Mesendoderm (in vitro differentiated cells): Measurements from ENCODE around the gene GPD1.

Experiments
- DNase-seq: peaks from one replicate; pipeline ENCODE4 v3.0.0; 2013
- H2AK5ac ChIP-seq: 2 replicates; pipeline ENCODE4 v1.6.1; 2013; ENCODE audit warnings: low read length, inconsistent platforms
- H2BK120ac ChIP-seq: 2 replicates; pipeline ENCODE4 v1.6.1; 2013; ENCODE audit warnings: low read depth, mild to moderate bottlenecking, low read length, moderate library complexity, mixed read lengths
- H2BK15ac ChIP-seq: replicated peaks from 2 replicates; pipeline ENCODE4 v1.6.1; 2013; ENCODE audit warnings: low read depth, mild to moderate bottlenecking, moderate library complexity
- H2BK5ac ChIP-seq: 2 replicates; pipeline ENCODE4 v1.6.1; 2013; ENCODE audit warnings: low read length, inconsistent platforms
- H3K18ac ChIP-seq: 2 replicates; pipeline ENCODE4 v1.6.1; 2013; ENCODE audit warnings: mild to moderate bottlenecking, low read length, mixed read lengths
- H3K23ac ChIP-seq: one replicate; pipeline ENCODE4 v1.6.1; 2013; ENCODE audit warnings: low read length
- H3K27ac ChIP-seq: 2 replicates; pipeline ENCODE4 v1.5.1; 2013; ENCODE audit warnings: low read depth, mild to moderate bottlenecking, inconsistent platforms, low read length, moderate library complexity
- H3K27me3 ChIP-seq: 2 replicates; pipeline ENCODE4 v1.6.1; 2013; ENCODE audit warnings: low read length, control low read depth, mild to moderate bottlenecking, inconsistent platforms; ENCODE audit not compliant: insufficient read depth, poor library complexity
- H3K36me3 ChIP-seq: 2 replicates; pipeline ENCODE4 v1.6.1; 2013; ENCODE audit warnings: low read length, inconsistent platforms; ENCODE audit not compliant: control insufficient read depth, insufficient read depth
- H3K4ac ChIP-seq: one replicate; pipeline ENCODE4 v1.6.1; 2013; ENCODE audit warnings: low read depth, mild to moderate bottlenecking, low read length, moderate library complexity
- H3K4me1 ChIP-seq: 2 replicates; pipeline ENCODE4 v1.6.1; 2013; ENCODE audit warnings: low read depth, low read length, inconsistent platforms; ENCODE audit not compliant: control insufficient read depth
- H3K4me2 ChIP-seq: 2 replicates; pipeline ENCODE4 v1.6.1; 2013; ENCODE audit warnings: low read length
- H3K4me3 ChIP-seq: 2 replicates; pipeline ENCODE4 v1.5.1; 2013; ENCODE audit warnings: mild to moderate bottlenecking, low read length
- H3K56ac ChIP-seq: one replicate; pipeline ENCODE4 v1.6.1; 2013; ENCODE audit warnings: low read length
- H3K79me1 ChIP-seq: 2 replicates; pipeline ENCODE4 v1.6.1; 2013; ENCODE audit warnings: low read length, inconsistent platforms
- H3K79me2 ChIP-seq: 2 replicates; pipeline ENCODE4 v1.6.1; 2013; ENCODE audit warnings: mild to moderate bottlenecking, low read length; ENCODE audit not compliant: control insufficient read depth, insufficient read depth
- H3K9ac ChIP-seq: 2 replicates; pipeline ENCODE4 v1.6.1; 2013; ENCODE audit warnings: low read length, inconsistent platforms
- H4K5ac ChIP-seq: one replicate; pipeline ENCODE4 v1.6.1; 2013; ENCODE audit warnings: low read length
- H4K8ac ChIP-seq: one replicate; pipeline ENCODE4 v1.6.1; 2013; ENCODE audit warnings: low read depth, mild to moderate bottlenecking, control low read depth, low read length, moderate library complexity
- WGBS: extraction: QIAGEN DNeasy Blood & Tissue Kit; methylation state at CpG from one replicate; pipeline ENCODE4 v1.1.7; 2013; ENCODE audit warnings: low lambda C conversion rate, missing lambda C conversion rate; ENCODE audit not compliant: insufficient coverage; ENCODE audit errors: extremely low coverage; 5-methylcytosine and 5-hydroxymethylcytosine counted together

Gene GPD1

DNA sequence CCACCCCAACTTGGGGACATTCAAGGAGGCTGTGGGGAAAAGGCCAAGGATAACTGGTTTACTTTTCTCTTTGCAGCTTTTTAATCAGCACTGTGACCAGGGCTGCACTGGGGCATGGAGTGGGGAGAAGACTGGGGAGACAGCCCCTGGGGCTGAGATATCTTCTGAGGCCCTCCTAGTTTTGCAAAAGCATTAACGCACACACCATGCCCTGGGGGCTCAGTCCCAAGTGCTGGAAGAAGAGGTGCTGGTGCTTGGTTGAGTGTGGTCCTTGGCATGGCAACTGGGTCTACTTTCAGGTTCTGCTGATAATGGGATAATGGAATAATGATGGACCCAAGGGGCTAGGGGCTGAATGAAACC is 28.0 kb upstream of the GPD1 start:
- H3K4me2 ChIP-seq: no peak overlapping the region
- no CpG with 5 or more reads among the region's 1 CpG for WGBS

DNA sequence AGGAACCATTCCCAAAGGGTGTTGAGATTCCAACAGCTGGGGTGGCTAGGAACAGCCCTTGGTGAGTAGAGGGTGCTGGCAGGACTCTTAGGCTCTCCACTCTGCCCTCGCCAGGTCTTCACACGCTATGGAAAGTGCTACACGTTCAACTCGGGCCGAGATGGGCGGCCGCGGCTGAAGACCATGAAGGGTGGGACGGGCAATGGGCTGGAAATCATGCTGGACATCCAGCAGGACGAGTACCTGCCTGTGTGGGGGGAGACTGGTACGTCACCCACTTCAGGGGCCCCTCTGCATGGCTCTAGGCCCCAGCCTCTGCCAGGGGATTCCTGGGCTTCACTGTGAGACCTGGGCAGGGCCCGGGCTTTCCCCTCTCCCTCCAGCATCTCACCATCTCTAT is 26.7 kb upstream of the GPD1 start:
- H3K56ac ChIP-seq: no peak overlapping the region
- no peaks in the 10 kb centered on the region for H3K36me3 ChIP-seq
- H3K4me3 ChIP-seq: no peak overlapping the region
- H4K5ac ChIP-seq: no peak overlapping the region
- no peak overlapping the region for H2BK120ac ChIP-seq
- no peaks in the 10 kb centered on the region for H3K79me1 ChIP-seq
- no peak overlapping the region for H2BK15ac ChIP-seq
- H4K8ac ChIP-seq: no peak overlapping the region
- no peak overlapping the region for H2BK5ac ChIP-seq
- no peak overlapping the region for H3K27ac ChIP-seq
- peaks cover 3% of the 10 kb centered on the region for H3K4me1 ChIP-seq
- WGBS: no CpG with 5 or more reads among the region's 12 CpGs
- no peak overlapping the region for H3K4ac ChIP-seq
- no peak overlapping the region for H3K9ac ChIP-seq
- no peak for DNase-seq
- H3K23ac ChIP-seq: no peak overlapping the region
- H3K4me2 ChIP-seq: no peak overlapping the region
- no peak overlapping the region for H3K18ac ChIP-seq
- no peak overlapping the region for H2AK5ac ChIP-seq
- peaks cover 3% of the 10 kb centered on the region for H3K27me3 ChIP-seq
- no peaks in the 10 kb centered on the region for H3K79me2 ChIP-seq

More for the DNA sequence above, 28.0 kb upstream of the GPD1 start:
- H3K27me3 ChIP-seq: peaks cover 3% of the 10 kb centered on the region
- no peak overlapping the region for H2BK15ac ChIP-seq
- H2BK5ac ChIP-seq: no peak overlapping the region
- no peaks in the 10 kb centered on the region for H3K36me3 ChIP-seq
- no peak overlapping the region for H3K23ac ChIP-seq
- H3K4me3 ChIP-seq: no peak overlapping the region
- DNase-seq: no peak
- H3K27ac ChIP-seq: no peak overlapping the region
- no peak overlapping the region for H3K56ac ChIP-seq
- H3K79me2 ChIP-seq: no peaks in the 10 kb centered on the region
- no peaks in the 10 kb centered on the region for H3K79me1 ChIP-seq
- no peak overlapping the region for H2BK120ac ChIP-seq
- H4K5ac ChIP-seq: no peak overlapping the region
- H3K4ac ChIP-seq: no peak overlapping the region
- H3K4me1 ChIP-seq: peaks cover 3% of the 10 kb centered on the region
- no peak overlapping the region for H3K9ac ChIP-seq
- no peak overlapping the region for H2AK5ac ChIP-seq
- H4K8ac ChIP-seq: no peak overlapping the region
- H3K18ac ChIP-seq: no peak overlapping the region

DNA sequence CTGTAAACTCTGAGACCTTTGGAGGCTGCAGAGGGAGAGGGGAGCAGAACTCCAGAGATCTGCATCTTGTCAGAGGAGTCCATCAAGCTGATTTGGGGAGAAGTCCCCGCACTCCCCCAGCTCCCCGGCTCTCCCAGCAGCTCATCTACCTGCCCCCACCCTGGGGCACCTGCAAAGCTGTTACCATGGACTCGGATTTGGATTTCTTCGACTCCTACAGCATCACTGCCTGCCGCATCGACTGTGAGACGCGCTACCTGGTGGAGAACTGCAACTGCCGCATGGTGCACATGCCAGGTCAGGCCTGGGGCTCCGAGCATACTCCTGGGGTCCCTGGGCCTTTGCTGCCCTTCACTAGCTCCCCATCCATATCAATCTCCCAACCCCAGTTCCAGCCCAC is 25.5 kb upstream of the GPD1 start:
- Histone ChIP-seq H3K18ac (no peak overlapping the region), H4K8ac (no peak overlapping the region), H4K5ac (no peak overlapping the region), H3K79me1 (no peaks in the 10 kb centered on the region), H3K4me3 (no peak overlapping the region), H3K9ac (no peak overlapping the region), H3K27ac (no peak overlapping the region), H3K56ac (no peak overlapping the region), H2BK120ac (no peak overlapping the region), H2BK5ac (no peak overlapping the region), H3K27me3 (peaks cover 3% of the 10 kb centered on the region), H3K4ac (no peak overlapping the region), H3K4me1 (no peaks in the 10 kb centered on the region), H3K79me2 (no peaks in the 10 kb centered on the region), H2BK15ac (no peak overlapping the region), H3K36me3 (no peaks in the 10 kb centered on the region), H3K23ac (no peak overlapping the region), H2AK5ac (no peak overlapping the region), H3K4me2 (no peak overlapping the region)
- no peak for DNase-seq
- no CpG with 5 or more reads among the region's 10 CpGs for WGBS

DNA sequence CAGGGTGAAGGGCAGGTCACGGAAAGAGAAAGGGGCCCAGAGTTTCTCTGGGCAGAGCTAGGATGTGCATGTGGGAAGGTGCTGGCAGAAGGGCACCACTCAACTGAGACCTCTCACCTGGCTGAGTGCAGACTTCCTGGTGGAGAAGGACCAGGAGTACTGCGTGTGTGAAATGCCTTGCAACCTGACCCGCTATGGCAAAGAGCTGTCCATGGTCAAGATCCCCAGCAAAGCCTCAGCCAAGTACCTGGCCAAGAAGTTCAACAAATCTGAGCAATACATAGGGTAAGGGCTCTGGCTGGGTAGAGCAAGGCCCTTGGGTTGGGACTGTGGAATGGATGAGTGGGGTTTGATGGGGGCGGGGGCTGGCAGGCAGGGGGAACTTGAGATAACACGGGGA is 24.0 kb upstream of the GPD1 start:
- H3K4me3 ChIP-seq: no peak overlapping the region
- no peaks in the 10 kb centered on the region for H3K36me3 ChIP-seq
- no peak overlapping the region for H2BK15ac ChIP-seq
- H3K4me1 ChIP-seq: no peaks in the 10 kb centered on the region
- peaks cover 3% of the 10 kb centered on the region for H3K27me3 ChIP-seq
- no peak overlapping the region for H4K5ac ChIP-seq
- H3K4ac ChIP-seq: no peak overlapping the region
- peaks cover 1% of the 10 kb centered on the region for H3K79me2 ChIP-seq
- no peak overlapping the region for H4K8ac ChIP-seq
- no peak overlapping the region for H3K18ac ChIP-seq
- no peak overlapping the region for H3K27ac ChIP-seq
- no peak overlapping the region for H2AK5ac ChIP-seq
- H3K56ac ChIP-seq: no peak overlapping the region
- no peak overlapping the region for H2BK120ac ChIP-seq
- H3K79me1 ChIP-seq: no peaks in the 10 kb centered on the region
- WGBS: no CpG with 5 or more reads among the region's 5 CpGs
- H2BK5ac ChIP-seq: no peak overlapping the region
- H3K23ac ChIP-seq: no peak overlapping the region
- no peak for DNase-seq
- no peak overlapping the region for H3K9ac ChIP-seq
- H3K4me2 ChIP-seq: no peak overlapping the region

DNA sequence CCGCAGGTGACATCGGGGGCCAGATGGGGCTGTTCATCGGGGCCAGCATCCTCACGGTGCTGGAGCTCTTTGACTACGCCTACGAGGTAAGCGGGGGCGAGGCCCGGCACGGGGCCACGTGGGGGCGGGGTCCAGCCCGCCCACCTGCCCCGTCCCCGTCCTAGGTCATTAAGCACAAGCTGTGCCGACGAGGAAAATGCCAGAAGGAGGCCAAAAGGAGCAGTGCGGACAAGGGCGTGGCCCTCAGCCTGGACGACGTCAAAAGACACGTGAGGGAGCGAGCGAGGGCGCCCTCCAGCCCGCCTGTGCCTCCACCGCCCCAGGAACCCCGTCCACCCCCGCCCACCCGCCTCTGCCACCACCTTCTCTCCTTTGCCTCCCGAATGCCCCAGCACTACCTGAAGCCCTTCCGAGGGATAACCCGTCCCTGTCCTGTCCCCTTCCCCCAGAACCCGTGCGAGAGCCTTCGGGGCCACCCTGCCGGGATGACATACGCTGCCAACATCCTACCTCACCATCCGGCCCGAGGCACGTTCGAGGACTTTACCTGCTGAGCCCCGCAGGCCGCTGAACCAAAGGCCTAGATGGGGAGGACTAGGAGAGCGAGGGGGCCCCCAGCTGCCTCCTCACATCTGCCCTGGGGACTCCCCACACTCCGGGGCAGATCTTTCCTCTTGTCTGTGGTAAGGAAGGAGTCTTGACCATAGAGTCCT is 22.6 kb upstream of the GPD1 start:
- no peak overlapping the region for H3K9ac ChIP-seq
- no peak overlapping the region for H4K8ac ChIP-seq
- H2BK15ac ChIP-seq: no peak overlapping the region
- no peak overlapping the region for H3K4me3 ChIP-seq
- no peak overlapping the region for H2BK120ac ChIP-seq
- peak overlapping the region; percentile 30 for H3K56ac ChIP-seq
- H3K79me1 ChIP-seq: peaks cover 6% of the 10 kb centered on the region
- H3K27ac ChIP-seq: no peak overlapping the region
- no peak overlapping the region for H2BK5ac ChIP-seq
- peaks cover 3% of the 10 kb centered on the region for H3K4me1 ChIP-seq
- H3K4ac ChIP-seq: no peak overlapping the region
- WGBS: no CpG with 5 or more reads among the region's 46 CpGs
- H3K18ac ChIP-seq: no peak overlapping the region
- peak; percentile 48 for DNase-seq
- no peak overlapping the region for H4K5ac ChIP-seq
- H2AK5ac ChIP-seq: no peak overlapping the region
- H3K4me2 ChIP-seq: no peak overlapping the region
- H3K36me3 ChIP-seq: no peaks in the 10 kb centered on the region
- peaks cover 9% of the 10 kb centered on the region for H3K79me2 ChIP-seq
- peaks cover 3% of the 10 kb centered on the region for H3K27me3 ChIP-seq
- H3K23ac ChIP-seq: no peak overlapping the region

DNA sequence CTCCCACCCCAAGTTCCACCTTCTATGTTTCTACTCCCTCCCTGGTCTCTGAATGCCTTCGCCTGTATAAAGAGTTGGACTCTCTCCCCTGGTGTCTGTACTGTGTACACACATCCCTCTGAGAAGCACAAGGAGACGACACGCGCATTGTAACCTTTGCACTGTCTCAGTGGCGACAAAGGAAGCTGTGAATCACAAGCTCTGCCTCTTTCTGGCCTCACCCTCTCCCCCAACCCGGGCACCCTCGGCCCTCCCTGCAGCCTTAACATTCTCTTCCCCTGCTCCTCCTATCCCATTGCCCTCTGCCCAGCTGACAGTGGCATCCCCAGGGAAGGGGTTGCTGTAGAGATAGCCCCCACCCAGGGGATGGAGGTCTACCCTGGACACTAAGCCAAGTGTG is 21.2 kb upstream of the GPD1 start:
- no peak for DNase-seq
- H3K4me2 ChIP-seq: no peak overlapping the region
- H4K8ac ChIP-seq: no peak overlapping the region
- H3K27me3 ChIP-seq: peaks cover 3% of the 10 kb centered on the region
- peaks cover 3% of the 10 kb centered on the region for H3K4me1 ChIP-seq
- no peak overlapping the region for H3K56ac ChIP-seq
- no peak overlapping the region for H3K27ac ChIP-seq
- no peak overlapping the region for H3K4ac ChIP-seq
- no peak overlapping the region for H3K9ac ChIP-seq
- H3K4me3 ChIP-seq: no peak overlapping the region
- H3K79me2 ChIP-seq: peaks cover 12% of the 10 kb centered on the region
- H3K79me1 ChIP-seq: peaks cover 12% of the 10 kb centered on the region
- H2BK15ac ChIP-seq: no peak overlapping the region
- no peak overlapping the region for H2AK5ac ChIP-seq
- peaks cover 8% of the 10 kb centered on the region for H3K36me3 ChIP-seq
- H2BK5ac ChIP-seq: no peak overlapping the region
- no peak overlapping the region for H3K23ac ChIP-seq
- no peak overlapping the region for H2BK120ac ChIP-seq
- WGBS: no CpG with 5 or more reads among the region's 7 CpGs
- no peak overlapping the region for H3K18ac ChIP-seq
- H4K5ac ChIP-seq: no peak overlapping the region
